ENCODE measurements around the gene DCHS1. TPM values are rescaled to one million over a fixed set of nuclear protein-coding genes. Genes with fewer than 3 reads are reported as not detected.

Gene DCHS1
- total and polyA plus RNA-seq, 9 of the 15 experiments (the other 6 are each of a cell fraction or from before 2014, with no cell fraction given): 0.04 to 0.49 (median 0.14) TPM; not detected in 2

DNA sequence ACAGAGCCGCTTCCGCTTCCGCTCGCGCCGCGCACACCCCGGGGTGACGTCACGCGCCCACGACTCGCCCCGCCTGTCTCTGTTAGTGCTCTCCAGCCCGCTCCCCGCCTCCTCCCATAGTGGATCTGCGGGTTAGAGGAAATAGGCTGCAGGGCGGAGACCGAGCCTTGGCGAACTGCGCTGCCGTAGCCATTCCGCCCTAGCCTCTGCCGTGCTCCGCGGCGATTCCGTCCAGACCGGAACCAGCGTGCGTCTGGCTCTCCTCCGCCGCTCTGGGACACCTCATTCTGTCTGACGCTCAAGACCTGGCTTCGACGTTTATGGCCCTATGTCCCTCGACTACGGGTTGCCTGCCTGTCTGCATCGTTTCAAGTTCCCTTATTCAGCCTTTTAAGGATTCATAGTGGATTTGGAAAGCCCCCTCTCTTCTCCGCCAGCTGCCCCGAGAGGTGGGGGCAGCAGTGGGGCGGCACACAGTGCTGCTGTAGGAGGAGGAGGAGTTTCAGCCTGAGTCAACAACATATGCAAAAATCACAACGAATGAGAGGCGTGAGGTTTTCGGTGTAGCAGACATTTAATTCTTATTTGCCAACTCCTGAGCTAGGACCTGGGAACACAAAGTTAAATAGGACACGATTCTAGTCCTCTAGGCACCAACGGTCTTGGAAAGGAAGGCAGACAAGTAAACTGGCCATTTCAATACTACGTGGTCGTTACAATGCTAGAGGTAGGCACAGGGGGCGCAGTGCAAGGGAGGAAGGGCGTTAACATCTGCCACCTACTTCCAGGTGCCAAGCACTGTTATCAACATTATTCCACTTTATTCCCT is 43.2 kb downstream of the DCHS1 start, which contains the start of gene TAF10 (continued):
- TF ChIP-seq TRIM24 (IDR thresholded peaks at IDR 0.05): peak in 1 of 2 experiments; percentile 41; a peak in 1 of 4 replicates
- TF ChIP-seq PRMT5 (CRISPR knock-in tag; IDR thresholded peaks at IDR 0.05): no peak
- peak; percentile 65 for TF ChIP-seq CHD1 (IDR thresholded peaks at IDR 0.05; ENCODE audit: low read length)
- TF ChIP-seq ZNF124 (CRISPR knock-in tag; IDR thresholded peaks at IDR 0.05): no peak
- TF ChIP-seq POLR2B (IDR thresholded peaks at IDR 0.05; ENCODE audit: low read depth, partially characterized antibody): peak; percentile 95
- 0 out of 4 replicates have a peak, but pooled peaks of 1 of the 2 experiments have one; percentile 61 for TF ChIP-seq HDAC1 (IDR thresholded peaks at IDR 0.05)
- TF ChIP-seq SRF (CRISPR knock-in tag; IDR thresholded peaks at IDR 0.05): peak in 1 of 2 experiments; percentile 87; a peak in 2 of 4 replicates
- TF ChIP-seq GTF2A2 (tag; IDR thresholded peaks at IDR 0.05): no peak
- no peak for TF ChIP-seq HSF4 (CRISPR knock-in tag; IDR thresholded peaks at IDR 0.05; ENCODE audit: borderline replicate concordance)
- peak; percentile 86 for TF ChIP-seq NFATC3 (IDR thresholded peaks at IDR 0.05)
- TF ChIP-seq, protein P1, sequence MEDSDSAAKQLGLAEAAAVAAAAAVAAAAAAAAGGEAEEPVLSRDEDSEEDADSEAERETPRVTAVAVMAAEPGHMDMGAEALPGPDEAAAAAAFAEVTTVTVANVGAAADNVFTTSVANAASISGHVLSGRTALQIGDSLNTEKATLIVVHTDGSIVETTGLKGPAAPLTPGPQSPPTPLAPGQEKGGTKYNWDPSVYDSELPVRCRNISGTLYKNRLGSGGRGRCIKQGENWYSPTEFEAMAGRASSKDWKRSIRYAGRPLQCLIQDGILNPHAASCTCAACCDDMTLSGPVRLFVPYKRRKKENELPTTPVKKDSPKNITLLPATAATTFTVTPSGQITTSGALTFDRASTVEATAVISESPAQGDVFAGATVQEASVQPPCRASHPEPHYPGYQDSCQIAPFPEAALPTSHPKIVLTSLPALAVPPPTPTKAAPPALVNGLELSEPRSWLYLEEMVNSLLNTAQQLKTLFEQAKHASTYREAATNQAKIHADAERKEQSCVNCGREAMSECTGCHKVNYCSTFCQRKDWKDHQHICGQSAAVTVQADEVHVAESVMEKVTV (CRISPR knock-in tag; IDR thresholded peaks at IDR 0.05): peak; percentile 41; the same call in 1 of the 2 replicates
- TF ChIP-seq CREM (IDR thresholded peaks at IDR 0.05; ENCODE audit: low read depth): peak; percentile 97
- peak; percentile 22; the same call in 1 of the 2 replicates for TF ChIP-seq C11orf30 (IDR thresholded peaks at IDR 0.05; ENCODE audit: low read depth)
- no peak for TF ChIP-seq ZKSCAN3 (CRISPR knock-in tag; IDR thresholded peaks at IDR 0.05)
- TF ChIP-seq SRSF7 (optimal IDR thresholded peaks at IDR 0.05; ENCODE audit: low read depth, low read length): no peak
- no peak for TF ChIP-seq HOXB6 (CRISPR knock-in tag; IDR thresholded peaks at IDR 0.05; ENCODE audit: borderline replicate concordance)
- no peak for TF ChIP-seq NFYB (IDR thresholded peaks at IDR 0.05; ENCODE audit: extremely low read depth, insufficient read length)
- peak; percentile 12; the same call in 1 of the 2 replicates for TF ChIP-seq ZFX (CRISPR knock-in tag; IDR thresholded peaks at IDR 0.05)
- TF ChIP-seq CBX2 (IDR thresholded peaks at IDR 0.05; ENCODE audit: insufficient read depth, low read length, poor library complexity, severe bottlenecking): no peak
- TF ChIP-seq SAFB2 (IDR thresholded peaks at IDR 0.05; ENCODE audit: borderline replicate concordance, low read depth, low read length, severe bottlenecking): no peak
- TF ChIP-seq, protein P2, sequence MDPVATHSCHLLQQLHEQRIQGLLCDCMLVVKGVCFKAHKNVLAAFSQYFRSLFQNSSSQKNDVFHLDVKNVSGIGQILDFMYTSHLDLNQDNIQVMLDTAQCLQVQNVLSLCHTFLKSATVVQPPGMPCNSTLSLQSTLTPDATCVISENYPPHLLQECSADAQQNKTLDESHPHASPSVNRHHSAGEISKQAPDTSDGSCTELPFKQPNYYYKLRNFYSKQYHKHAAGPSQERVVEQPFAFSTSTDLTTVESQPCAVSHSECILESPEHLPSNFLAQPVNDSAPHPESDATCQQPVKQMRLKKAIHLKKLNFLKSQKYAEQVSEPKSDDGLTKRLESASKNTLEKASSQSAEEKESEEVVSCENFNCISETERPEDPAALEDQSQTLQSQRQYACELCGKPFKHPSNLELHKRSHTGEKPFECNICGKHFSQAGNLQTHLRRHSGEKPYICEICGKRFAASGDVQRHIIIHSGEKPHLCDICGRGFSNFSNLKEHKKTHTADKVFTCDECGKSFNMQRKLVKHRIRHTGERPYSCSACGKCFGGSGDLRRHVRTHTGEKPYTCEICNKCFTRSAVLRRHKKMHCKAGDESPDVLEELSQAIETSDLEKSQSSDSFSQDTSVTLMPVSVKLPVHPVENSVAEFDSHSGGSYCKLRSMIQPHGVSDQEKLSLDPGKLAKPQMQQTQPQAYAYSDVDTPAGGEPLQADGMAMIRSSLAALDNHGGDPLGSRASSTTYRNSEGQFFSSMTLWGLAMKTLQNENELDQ (CRISPR knock-in tag; IDR thresholded peaks at IDR 0.05; ENCODE audit: borderline replicate concordance): no peak
- TF ChIP-seq SMARCA5 (IDR thresholded peaks at IDR 0.05): peak; percentile 53; the same call in 1 of the 2 replicates
- no peak for TF ChIP-seq KAT8 (IDR thresholded peaks at IDR 0.05; ENCODE audit: low read depth)
- no peak for TF ChIP-seq NCOA6 (IDR thresholded peaks at IDR 0.05)
- TF ChIP-seq, protein P3, sequence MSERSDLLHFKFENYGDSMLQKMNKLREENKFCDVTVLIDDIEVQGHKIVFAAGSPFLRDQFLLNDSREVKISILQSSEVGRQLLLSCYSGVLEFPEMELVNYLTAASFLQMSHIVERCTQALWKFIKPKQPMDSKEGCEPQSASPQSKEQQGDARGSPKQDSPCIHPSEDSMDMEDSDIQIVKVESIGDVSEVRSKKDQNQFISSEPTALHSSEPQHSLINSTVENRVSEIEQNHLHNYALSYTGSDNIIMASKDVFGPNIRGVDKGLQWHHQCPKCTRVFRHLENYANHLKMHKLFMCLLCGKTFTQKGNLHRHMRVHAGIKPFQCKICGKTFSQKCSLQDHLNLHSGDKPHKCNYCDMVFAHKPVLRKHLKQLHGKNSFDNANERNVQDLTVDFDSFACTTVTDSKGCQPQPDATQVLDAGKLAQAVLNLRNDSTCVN (CRISPR knock-in tag; IDR thresholded peaks at IDR 0.05): 0 out of 2 replicates have a peak, but pooled peaks have one; percentile 79

All from K562 (cell line).